GM23248 (cell line): Measurements from ENCODE around the gene ADAMTS15.

ENCODE experiments used
- EZH2 ChIP-seq: fragments of 200-600 bp; sonication (generic); IDR thresholded peaks from 2 replicates; pipeline ENCODE4 v1.6.1; 2018; ENCODE audit warnings: antibody characterized with exemption, mild to moderate bottlenecking; ENCODE audit not compliant: insufficient read depth, poor library complexity, severe bottlenecking
- EZH2phosphoT487 ChIP-seq: fragments of 200-600 bp; sonication (generic); IDR thresholded peaks from 2 replicates; pipeline ENCODE4 v1.6.1; 2018; ENCODE audit warnings: antibody characterized with exemption, moderate library complexity, mild to moderate bottlenecking, low read depth; ENCODE audit not compliant: insufficient read depth

DNA sequence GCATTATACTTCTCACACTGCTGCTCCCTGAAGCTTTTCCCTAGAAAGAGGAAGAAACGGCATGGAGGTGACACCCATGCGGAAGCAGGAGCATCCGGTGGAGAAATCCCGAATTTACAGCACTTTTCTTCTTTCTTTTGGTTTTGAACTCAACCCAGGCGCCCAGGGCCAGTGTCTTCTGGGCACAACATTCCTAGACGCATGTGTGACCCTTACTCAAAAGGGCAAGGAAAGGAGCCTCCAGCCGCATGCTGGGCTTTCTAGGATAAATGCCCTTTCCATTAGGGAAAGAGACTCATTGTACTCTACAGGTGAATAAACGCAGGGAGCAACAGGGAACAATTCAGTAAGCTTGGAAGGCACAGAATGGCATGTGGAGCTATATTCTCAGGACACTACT is 39.5 kb upstream of the ADAMTS15 start:
- TF ChIP-seq EZH2 (no peak), EZH2phosphoT487 (no peak)
